Panc1 (cell line): ENCODE data around the gene MSI2. TPM values are rescaled to one million over a fixed set of nuclear protein-coding genes. Genes with fewer than 3 reads are reported as not detected.

Experiments
- ATAC-seq: fragments of 200-7000 bp; cut with Tn5 transposase; 2 replicates; pipeline ENCODE4 v1.9.1; 2020; ENCODE audit warnings: mild to moderate bottlenecking, moderate library complexity
- BruUV-seq: library from RNA; stranded (reverse); fragments of 400-500 nt; replicated peaks from 2 replicates; lab custom pipeline; 2021; lab: Mats Ljungman, UMichigan
- CTCF ChIA-PET: fragments of 300-600 bp; sonication (Branson Sonifier 250); formaldehyde crosslinking; loops from one replicate; lab custom pipeline; 2022; ENCODE audit warnings: antibody characterized with exemption; lab: Charles Lee
- POLR2A ChIA-PET: fragments of 300-600 bp; sonication (Branson Sonifier 250); formaldehyde crosslinking; loops from one replicate; lab custom pipeline; 2022; ENCODE audit warnings: antibody characterized with exemption; lab: Charles Lee
- DNase-seq: peaks from one replicate; pipeline ENCODE4 v3.0.0-alpha.2; 2010; ENCODE audit warnings: low read depth, low spot score
- H3K27ac ChIP-seq: 2 replicates; pipeline ENCODE4 v1.5.1; 2011; ENCODE audit warnings: mild to moderate bottlenecking, low read length, inconsistent platforms
- H3K27me3 ChIP-seq: fragments of 200-500 bp; sonication (Bioruptor generic); 2 replicates; pipeline ENCODE4 v1.6.0; 2014; ENCODE audit warnings: low read length, inconsistent platforms; ENCODE audit not compliant: control insufficient read depth, insufficient read depth
- H3K36me3 ChIP-seq: fragments of 200-500 bp; sonication (Bioruptor generic); 2 replicates; pipeline ENCODE4 v1.5.1; 2014; ENCODE audit warnings: inconsistent platforms, mild to moderate bottlenecking, low read length, moderate library complexity; ENCODE audit not compliant: control insufficient read depth, insufficient read depth
- H3K4me1 ChIP-seq: 2 replicates; pipeline ENCODE4 v1.5.1; 2011; ENCODE audit warnings: inconsistent platforms, mild to moderate bottlenecking, low read length, moderate library complexity; ENCODE audit not compliant: control insufficient read depth, insufficient read depth
- H3K4me3 ChIP-seq, 2 experiments: 2 replicates each; pipeline ENCODE4 v1.5.1; 2011 to 2012; ENCODE audit warnings: low read depth in 2 of 2, low read length in 2 of 2, mild to moderate bottlenecking in 2 of 2, inconsistent platforms in 1 of 2, moderate library complexity in 1 of 2
- H3K9me3 ChIP-seq: fragments of 200-500 bp; sonication (Bioruptor generic); 2 replicates; pipeline ENCODE4 v1.5.1; 2014; ENCODE audit warnings: low read depth, mild to moderate bottlenecking, inconsistent platforms, low read length, moderate library complexity; ENCODE audit not compliant: control insufficient read depth, insufficient read depth
- POLR2AphosphoS5 ChIP-seq: IDR thresholded peaks from 2 replicates; pipeline ENCODE4 v1.6.1; 2012; ENCODE audit warnings: mild to moderate bottlenecking, low read depth, low read length, moderate library complexity
- SIN3A ChIP-seq: IDR thresholded peaks from 2 replicates; pipeline ENCODE4 v1.6.1; 2012; ENCODE audit warnings: low read depth, mild to moderate bottlenecking, low read length, moderate library complexity, borderline replicate concordance; ENCODE audit not compliant: insufficient read depth
- TCF7L2 ChIP-seq: IDR thresholded peaks from 2 replicates; pipeline ENCODE4 v1.6.1; 2011; ENCODE audit warnings: mild to moderate bottlenecking, low read depth, low read length, inconsistent platforms
- in situ Hi-C: cut with HindIII; loops from 2 replicates; pipeline ENCODE4 v1.10.0; 2016; ENCODE audit warnings: low sequenced_read_pairs, low pct_unique_long_range_greater_than_20kb
- intact Hi-C: fragments of 100-400 bp; cut with micrococcal nuclease; formaldehyde crosslinking; loops from one replicate; pipeline ENCODE4 v1.10.0; 2022; ENCODE audit not compliant: unreplicated experiment
- total RNA-seq: library from RNA; stranded (reverse); gene quantifications from one replicate; pipeline ENCODE4 v1.2.1, GENCODE V29; 2021; ENCODE audit not compliant: unreplicated experiment
- TF ChIP-seq, protein P1 (sequence below): fragments of 450-650 bp; IDR thresholded peaks from 2 replicates; pipeline ENCODE4 v1.5.1; 2017; ENCODE audit warnings: mild to moderate bottlenecking
- TF ChIP-seq, protein P2 (sequence below), 2 experiments: IDR thresholded peaks; 2 replicates each; pipeline ENCODE4 v1.6.1; 2011 to 2012; ENCODE audit warnings: low read depth in 2 of 2, control low read depth in 1 of 2, low read length in 1 of 2, mild to moderate bottlenecking in 1 of 2, moderate library complexity in 1 of 2; ENCODE audit not compliant: insufficient read depth in 1 of 2

MSI2 gene
- total RNA-seq, 1 experiment from 2014 or later, result 38.5 TPM

DNA sequence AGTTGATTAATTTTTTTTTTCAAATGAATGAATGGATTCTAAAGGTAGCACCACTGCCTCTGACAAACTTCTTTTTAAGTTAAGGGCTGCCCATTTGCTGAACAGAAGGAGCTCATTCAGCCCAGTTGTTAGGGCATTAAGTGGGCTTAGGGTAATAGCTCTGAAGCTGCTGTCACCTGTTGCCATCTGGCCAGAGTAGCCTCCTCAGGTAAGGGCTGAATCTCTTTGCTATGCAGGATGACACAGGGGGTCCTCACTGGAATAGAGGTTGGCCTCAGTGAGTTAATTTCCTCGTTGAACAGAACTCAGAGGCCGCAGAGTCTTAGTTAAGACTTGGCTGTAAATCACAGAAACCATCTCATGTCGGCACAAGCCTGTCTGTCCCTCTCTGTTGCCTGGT, 255.9 kb downstream of the MSI2 start:
- no peaks in the 10 kb centered on the region for H3K4me1 ChIP-seq
- no peak overlapping the region for H3K27ac ChIP-seq
- TF ChIP-seq, protein P1, sequence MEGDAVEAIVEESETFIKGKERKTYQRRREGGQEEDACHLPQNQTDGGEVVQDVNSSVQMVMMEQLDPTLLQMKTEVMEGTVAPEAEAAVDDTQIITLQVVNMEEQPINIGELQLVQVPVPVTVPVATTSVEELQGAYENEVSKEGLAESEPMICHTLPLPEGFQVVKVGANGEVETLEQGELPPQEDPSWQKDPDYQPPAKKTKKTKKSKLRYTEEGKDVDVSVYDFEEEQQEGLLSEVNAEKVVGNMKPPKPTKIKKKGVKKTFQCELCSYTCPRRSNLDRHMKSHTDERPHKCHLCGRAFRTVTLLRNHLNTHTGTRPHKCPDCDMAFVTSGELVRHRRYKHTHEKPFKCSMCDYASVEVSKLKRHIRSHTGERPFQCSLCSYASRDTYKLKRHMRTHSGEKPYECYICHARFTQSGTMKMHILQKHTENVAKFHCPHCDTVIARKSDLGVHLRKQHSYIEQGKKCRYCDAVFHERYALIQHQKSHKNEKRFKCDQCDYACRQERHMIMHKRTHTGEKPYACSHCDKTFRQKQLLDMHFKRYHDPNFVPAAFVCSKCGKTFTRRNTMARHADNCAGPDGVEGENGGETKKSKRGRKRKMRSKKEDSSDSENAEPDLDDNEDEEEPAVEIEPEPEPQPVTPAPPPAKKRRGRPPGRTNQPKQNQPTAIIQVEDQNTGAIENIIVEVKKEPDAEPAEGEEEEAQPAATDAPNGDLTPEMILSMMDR, result no peak
- TF ChIP-seq, protein P2, sequence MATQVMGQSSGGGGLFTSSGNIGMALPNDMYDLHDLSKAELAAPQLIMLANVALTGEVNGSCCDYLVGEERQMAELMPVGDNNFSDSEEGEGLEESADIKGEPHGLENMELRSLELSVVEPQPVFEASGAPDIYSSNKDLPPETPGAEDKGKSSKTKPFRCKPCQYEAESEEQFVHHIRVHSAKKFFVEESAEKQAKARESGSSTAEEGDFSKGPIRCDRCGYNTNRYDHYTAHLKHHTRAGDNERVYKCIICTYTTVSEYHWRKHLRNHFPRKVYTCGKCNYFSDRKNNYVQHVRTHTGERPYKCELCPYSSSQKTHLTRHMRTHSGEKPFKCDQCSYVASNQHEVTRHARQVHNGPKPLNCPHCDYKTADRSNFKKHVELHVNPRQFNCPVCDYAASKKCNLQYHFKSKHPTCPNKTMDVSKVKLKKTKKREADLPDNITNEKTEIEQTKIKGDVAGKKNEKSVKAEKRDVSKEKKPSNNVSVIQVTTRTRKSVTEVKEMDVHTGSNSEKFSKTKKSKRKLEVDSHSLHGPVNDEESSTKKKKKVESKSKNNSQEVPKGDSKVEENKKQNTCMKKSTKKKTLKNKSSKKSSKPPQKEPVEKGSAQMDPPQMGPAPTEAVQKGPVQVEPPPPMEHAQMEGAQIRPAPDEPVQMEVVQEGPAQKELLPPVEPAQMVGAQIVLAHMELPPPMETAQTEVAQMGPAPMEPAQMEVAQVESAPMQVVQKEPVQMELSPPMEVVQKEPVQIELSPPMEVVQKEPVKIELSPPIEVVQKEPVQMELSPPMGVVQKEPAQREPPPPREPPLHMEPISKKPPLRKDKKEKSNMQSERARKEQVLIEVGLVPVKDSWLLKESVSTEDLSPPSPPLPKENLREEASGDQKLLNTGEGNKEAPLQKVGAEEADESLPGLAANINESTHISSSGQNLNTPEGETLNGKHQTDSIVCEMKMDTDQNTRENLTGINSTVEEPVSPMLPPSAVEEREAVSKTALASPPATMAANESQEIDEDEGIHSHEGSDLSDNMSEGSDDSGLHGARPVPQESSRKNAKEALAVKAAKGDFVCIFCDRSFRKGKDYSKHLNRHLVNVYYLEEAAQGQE (IDR thresholded peaks at IDR 0.05; ENCODE audit: insufficient read depth in 1 of 2, low read depth in 2 of 2, low read length in 1 of 2), result no peak
- TF ChIP-seq TCF7L2, result no peak
- no peak for TF ChIP-seq SIN3A
- in situ Hi-C loops (no loop called here), intact Hi-C loops (no loop called here)
- BruUV-seq, result no TSS peak
- CTCF ChIA-PET, result interaction anchor here (0.7 kb wide), 1 partner anchor 699 kb away, joined by 5 read pairs; no protein-coding TSS in a partner anchor
- H3K36me3 ChIP-seq, result no peaks in the 10 kb centered on the region
- no peaks in the 10 kb centered on the region for H3K27me3 ChIP-seq
- DNase-seq, result no peak
- no peak for ATAC-seq
- no peaks in the 10 kb centered on the region for H3K9me3 ChIP-seq
- POLR2A ChIA-PET, result no interaction called here
- no peak overlapping the region for H3K4me3 ChIP-seq

DNA sequence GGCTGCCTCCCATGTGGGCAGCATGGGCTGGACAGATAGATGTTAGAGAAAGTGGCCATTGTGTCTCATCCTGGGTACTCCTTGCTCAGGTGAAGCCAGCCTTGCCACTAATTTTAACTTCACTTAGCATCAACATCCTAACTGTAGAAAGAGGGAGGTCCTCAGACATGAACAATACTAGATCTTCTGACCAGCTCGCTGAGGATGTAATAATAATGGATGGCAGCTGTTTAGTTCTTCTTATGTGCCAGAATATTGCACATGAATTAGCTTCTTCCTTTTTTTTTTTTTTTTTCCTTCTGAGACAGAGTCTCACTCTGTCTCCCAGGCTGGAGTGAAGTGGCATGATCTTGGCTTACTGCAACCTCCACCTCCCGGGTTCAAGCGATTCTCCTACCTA, 256.4 kb downstream of the MSI2 start:
- H3K4me1 ChIP-seq, result no peaks in the 10 kb centered on the region

More for the DNA sequence above, 256.4 kb downstream of the MSI2 start:
- no TSS peak for BruUV-seq
- Histone ChIP-seq H3K27ac (no peak overlapping the region), H3K9me3 (no peaks in the 10 kb centered on the region), H3K36me3 (no peaks in the 10 kb centered on the region), H3K4me3 (no peak overlapping the region), H3K27me3 (no peaks in the 10 kb centered on the region)
- ATAC-seq (no peak), DNase-seq (no peak)
- POLR2A ChIA-PET, result no interaction called here
- in situ Hi-C loops (no loop called here), intact Hi-C loops (no loop called here)
- TF ChIP-seq SIN3A (no peak), TCF7L2 (no peak), POLR2AphosphoS5 (no peak)
- TF ChIP-seq, protein P2 (IDR thresholded peaks at IDR 0.05; ENCODE audit: insufficient read depth in 1 of 2, low read depth in 2 of 2, low read length in 1 of 2), result no peak
- TF ChIP-seq, protein P1, result no peak
- CTCF ChIA-PET, result interaction anchor here (0.7 kb wide), 1 partner anchor 699 kb away, joined by 5 read pairs; no protein-coding TSS in a partner anchor
